GM21528 (cell line): ENCODE data around the gene C9orf50.

ENCODE experiments used
- ATAC-seq: cut with Tn5 transposase; IDR thresholded peaks from one replicate; pipeline ENCODE4 v1.9.1; 2021; ENCODE audit warnings: mild to moderate bottlenecking, moderate library complexity; ENCODE audit not compliant: unreplicated experiment, low FRiP score

C9orf50 gene

DNA sequence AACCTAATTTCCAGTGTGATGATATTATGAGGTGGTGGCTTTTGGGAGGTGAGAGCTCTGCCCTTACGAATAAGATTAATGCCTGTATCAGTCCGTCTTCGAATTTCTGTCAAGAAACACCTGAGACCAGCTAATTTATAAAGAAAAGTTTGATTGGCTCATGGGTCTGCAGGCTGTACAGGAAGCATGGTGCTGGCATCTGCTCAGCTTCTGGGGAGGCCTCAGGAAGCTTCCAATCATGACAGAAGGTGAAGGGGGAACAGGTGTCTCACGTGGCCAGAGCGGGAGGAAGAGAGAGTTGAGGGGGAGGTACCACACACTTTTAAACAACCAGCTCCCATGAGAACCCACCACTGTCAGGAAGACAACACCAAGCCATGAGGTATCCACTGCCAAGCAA, 46.9 kb downstream of the C9orf50 start:
- ATAC-seq: no peak

DNA sequence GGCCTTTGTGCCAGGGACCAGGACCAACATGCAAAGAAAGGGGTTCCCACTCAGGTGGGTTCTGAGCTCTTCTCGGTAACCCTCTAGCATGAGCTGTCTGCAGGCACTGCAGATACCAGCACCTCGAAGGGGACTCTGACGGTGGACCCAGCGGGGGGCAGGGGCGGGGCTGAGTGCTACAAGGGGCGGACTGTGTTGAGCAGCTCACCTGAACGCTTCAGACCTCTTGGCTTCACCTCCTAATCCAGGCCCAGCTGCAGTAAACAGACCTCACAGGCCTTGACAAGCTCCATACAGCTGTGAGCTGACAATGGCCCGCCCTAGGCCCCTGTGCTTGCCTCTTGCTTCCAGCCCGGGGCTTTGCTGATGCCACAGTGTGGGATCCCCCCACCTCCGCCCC, 48.4 kb downstream of the C9orf50 start:
- no peak for ATAC-seq

DNA sequence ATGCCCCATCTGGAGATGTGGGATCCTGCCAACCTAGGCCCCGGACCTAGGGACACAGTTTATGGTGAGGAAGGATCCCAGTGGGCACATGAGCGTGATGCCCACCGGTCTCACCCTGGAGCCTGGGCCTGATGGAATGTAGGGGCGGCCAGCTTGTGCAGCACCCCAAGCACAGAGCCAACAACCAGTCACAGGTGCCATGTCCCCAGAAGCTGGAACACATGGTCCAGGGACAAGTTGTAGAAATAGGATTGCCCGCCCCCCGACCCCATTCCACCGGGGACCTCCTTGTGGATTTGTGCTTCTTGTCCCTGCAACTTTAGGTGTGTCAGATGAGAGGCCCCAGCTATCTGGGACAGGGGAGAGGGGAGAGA, 48.9 kb downstream of the C9orf50 start:
- no peak for ATAC-seq

DNA sequence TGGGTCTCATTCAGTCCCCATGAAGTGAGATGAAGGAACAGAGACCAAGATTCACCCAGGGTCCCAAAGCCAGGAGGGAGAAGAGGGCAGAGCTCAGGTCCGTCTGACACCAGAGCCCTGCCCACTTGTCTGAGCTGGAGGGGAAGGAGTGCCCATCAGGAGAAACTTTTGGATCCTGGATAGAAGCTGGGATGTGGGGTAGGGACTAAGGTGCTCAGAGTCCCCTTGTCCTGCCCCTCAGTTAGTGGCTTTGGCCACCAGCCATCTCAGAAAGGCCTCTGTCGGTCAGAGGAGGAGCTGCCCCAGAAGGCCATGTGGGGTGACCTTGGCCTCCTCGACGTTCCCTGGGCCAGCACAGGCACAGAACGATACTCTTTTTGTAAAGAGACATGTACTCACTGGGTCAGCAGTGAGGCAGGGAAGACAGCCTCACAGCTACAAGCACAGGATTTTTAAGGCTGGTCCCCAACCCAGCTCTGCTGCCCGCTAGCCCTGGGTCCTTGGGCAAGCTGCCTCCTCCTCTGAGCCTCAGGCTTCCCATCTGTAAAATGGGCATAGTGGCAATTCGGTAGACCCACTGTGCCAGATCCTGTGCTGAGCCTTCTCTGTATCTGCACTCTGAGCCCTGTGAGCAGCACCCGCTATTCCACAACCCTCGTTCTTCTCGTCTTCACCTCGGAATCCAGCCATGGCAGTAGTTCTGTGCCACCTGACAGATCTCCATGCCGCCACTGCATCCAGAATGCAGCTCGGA, 49.4 kb downstream of the C9orf50 start:
- ATAC-seq: no peak

DNA sequence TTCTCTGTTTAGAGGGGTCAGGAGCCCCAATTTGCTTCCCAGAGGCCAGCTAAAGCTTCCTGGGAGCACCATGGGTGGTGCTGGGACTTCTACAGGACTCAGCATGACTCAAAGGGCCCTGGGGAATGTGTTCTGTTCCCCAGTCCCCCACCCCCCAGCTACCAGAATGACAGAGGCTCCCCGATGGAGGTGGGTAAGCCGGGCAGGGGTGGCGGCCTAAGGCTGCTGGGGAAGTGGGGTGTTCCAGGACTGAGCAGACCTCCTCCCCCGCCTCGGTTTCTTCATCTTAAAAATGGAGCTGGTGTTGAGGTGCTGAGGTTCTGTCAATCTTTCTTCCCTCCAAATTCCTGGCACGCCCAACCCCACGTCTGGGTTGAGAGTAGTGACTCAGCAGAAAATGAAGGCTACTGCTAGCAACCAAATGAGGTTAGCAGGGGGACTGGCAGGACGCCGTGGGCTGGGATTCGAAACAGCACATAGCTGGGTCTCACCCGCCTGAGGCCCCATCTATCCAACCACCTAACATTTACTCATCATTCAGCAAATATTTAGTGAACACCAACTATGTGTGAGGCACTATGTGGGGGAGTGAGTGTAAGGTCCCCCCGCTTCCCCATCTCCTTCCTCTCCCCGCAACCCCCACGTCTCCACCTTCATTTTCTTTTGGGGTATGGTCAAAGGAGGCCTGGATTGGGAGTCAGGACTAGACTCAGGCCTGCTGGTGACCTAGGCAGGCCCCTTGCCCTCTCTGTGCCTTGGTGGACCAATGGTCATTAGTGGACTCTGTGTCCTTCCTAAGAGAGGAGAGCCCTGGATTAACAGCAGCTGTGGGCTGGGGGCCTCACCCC, 50.2 kb downstream of the C9orf50 start:
- ATAC-seq: no peak

DNA sequence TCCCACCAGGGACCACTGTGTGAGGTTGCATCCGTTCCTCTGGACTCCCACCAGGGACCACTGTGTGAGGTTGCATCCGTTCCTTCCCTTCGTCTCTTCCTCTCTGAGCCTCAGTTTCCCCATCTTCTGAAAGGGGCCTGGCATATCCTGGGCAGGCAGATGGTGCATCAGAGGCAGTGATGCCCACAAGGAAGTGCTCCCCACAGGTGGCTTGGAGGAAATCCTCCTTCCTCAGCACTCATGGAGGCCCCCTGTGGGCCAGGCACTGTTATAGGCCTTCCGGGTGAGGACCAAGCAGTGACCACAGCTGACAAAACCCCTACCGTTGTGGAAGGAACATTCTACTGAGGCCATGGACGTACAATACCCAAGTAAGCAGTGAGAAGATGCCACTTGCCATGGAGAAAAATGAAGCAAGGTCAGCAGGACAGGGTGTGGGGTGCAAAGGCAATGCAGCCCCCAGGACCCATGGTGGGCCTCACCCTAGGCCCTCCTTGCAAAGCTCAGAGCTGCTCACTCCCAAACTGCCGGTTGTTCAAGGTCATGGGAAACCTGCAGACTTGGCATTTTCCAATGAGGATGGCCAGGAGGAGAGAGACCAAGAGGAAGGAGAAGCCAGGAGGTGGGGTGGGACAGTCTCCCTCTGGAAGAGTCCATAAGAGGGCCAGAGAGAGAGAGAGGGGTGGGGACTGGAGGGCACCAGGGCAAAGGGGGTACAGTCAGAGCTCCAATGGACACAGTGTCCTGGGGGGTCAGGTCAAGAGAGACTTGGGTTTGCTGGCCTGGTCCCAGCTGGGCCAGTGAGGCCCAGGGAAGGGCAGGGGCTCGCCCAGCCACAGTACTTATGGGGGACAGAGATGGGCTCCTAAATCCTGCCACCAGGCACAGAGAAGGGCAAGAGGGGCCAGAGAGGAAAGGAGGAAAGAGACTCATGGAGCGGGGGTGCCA, 51.1 kb downstream of the C9orf50 start:
- ATAC-seq: no peak

DNA sequence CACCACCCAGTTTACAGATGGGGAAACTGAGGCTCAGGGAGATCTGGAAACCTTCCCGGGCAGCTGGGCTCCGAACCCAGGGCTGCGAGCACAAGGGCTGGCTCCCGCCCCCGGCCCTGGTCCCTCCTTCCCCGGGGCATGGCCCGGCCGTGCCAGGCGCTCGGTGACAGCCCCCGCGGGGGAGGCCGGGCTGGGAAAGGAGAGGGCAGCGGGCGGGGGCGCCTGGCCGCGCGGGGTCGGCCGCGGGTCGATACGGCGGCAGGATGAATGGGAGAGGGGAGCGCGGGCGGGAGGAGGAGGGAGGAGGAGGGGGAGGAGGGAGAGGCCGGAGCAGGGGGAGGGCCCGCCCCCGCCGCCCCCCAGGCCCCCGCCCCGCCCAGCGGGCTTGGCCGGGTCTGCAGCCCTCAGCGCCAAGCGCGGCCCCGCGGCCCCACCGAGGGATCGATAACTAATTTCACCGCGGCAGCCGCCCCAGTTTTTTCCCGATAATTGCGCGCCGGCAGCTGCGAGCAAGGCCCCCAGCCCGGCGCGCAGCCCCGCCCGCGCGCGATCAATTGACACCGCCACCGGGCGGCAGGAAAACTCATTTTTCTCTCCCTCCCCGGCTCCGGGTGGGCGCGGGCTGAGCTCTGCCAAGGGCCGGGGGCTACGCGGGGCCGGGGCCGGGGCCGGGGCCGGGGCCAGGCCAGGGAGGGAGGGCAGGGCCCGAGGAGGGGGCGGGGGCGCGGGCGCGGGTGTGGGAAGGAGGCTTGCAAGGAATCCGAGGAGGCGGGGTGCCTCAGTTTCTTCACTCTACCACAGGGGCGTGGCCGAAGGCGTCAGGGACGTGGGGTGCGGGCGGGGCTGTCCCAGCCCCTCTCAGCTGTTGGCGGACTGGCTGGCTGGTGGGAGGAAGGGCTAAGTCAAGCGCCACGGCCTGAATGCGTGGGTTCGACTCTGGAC, 52.1 kb downstream of the C9orf50 start:
- ATAC-seq: no peak

DNA sequence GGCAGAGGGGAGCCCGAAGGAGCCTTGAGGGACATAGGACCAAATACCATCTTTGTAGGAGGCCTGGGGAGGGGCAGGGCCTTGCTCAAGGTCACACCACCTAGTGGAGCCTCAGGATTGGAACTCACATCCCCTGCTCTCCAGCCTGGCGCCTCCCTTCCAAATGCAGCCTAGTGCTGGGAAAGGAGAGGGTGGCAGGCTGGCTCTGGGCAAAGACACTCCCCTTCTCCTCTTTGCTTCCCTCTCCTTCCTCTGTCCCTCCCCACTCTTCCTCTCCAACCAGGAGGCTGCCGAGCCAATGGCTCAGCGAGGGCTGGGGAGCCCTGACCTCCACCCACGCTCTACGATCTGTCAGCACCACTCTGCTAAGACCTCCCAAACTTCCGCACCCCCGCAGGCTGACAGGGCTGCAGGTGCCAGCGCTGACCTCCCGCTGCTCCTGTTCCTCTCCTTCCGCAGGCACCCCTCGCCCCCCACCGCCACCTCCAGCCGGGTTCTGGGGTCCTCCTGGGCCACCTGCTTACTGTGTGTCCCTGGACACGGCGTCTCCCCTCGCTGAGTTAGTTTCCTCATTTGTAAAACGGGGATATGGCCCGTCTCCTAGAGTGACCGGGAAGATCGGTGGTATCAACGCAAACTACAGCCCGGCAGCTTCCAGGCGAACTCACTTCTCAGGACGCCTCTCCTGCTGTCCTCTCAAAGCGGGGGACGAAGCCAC, 52.9 kb downstream of the C9orf50 start:
- ATAC-seq: no peak

DNA sequence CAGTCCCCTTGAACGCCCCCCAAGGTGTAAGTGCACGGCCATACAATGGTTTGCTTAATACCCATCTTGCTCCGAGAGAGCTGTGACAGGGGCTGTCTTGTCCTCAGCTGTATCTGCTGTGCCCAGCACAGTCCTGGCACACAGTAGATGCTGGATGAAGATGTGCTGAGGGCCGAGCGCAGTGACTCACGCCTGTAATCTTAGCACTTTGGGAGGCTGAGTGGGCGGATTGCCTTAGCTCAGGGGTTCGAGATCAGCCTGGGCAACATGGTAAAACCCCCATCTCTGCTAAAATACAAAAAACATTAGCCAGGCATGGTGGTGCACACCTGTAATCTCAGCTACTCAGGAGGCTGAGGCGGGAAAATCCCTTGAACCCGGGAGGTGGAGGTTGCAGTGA, 53.6 kb downstream of the C9orf50 start:
- ATAC-seq: no peak

DNA sequence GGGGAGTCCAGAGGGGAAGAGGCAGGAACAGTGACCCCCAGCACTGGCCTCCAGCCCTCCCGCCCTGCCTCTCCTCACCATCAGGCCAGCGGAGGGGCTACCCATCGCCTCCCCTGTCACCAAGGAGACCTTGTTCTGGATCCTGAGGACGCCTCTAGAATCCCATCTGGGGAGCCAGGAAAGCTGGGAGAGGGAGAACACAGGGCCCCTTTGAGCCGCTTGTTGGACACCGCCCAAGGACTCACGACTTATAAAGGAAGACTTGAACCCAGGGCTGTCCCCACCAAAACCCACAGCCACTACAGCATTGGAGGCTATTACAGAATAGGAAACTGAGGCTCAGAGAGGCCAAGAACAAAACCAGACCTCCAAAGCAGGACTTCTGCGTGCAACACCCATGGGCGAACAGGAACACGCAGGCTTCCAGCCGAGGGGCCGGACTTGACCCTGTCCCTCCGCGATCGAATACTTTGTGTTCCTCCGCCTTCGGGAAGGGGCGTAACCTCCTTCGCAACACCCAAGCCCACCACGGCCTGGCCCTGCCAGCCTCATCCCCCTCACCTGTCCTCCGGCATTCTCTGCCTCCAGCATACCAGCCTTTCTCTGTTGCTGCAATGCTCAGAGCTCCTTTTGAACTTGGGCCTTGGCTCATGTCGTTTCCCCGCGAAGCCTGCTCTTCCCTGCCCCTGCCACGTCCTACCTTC, 54.2 kb downstream of the C9orf50 start:
- no peak for ATAC-seq

DNA sequence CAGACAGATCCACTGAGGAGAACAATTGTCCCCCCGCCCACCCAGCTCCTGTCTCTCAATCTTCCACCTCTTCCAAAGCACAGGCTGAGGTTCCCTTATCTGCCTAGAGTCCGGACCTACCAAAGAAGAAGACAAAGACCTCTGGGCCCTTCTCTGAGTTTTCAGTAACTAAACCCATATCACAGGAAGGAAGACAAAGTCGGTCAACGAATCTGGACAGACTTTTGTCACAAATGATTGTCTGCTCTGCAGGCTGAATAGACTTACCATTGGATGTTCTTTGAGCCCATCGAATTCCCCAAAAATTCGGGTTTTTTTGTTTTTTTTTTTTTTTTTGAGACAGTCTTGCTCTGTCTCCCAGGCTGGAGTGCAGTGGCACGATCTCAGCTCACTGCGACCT, 58.0 kb downstream of the C9orf50 start:
- ATAC-seq: no peak

DNA sequence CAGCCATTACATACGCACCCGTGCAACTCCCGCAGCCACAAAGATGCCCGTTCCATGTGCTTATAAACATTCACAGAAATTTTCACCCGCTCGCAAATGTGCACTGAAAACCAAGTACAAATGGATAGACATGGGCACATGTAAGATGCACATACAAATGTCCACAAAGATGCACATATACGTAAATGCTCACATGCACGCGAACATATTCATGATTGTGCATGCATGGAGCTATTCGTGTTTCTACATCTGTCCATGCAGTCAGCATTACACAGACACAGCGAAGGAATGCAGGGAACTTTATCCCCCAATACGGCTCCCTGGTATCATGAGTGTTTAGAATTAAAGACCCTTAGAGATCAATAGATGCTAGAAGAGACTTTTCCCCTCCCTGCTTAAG, 58.4 kb downstream of the C9orf50 start:
- ATAC-seq: no peak
